SK-N-SH (cell line): ENCODE results near the gene METTL23. TPM values are rescaled to one million over a fixed set of nuclear protein-coding genes. Genes with fewer than 3 reads are reported as not detected.
"Not testable (repeated sequence)": the region's sequence is repeated elsewhere in the genome, so short reads cannot be mapped to it uniquely, and the experiment has no call there.

Experiments used
- CTCF ChIA-PET: fragments of 300-600, 350-600 bp; formaldehyde crosslinking; extraction: SDS; loops from one replicate; lab custom pipeline; 2021; lab: Yijun Ruan, JAX
- POLR2A ChIA-PET: fragments of 350-600 bp; sonication (Branson Sonifier 250); formaldehyde crosslinking; extraction: SDS; loops from one replicate; lab custom pipeline; 2020; ENCODE audit warnings: antibody characterized with exemption, inconsistent platforms; lab: Yijun Ruan, JAX
- DNase-seq: peaks from one replicate; pipeline ENCODE4 v3.0.0; 2012
- H2AFZ ChIP-seq: fragments of 200-600 bp; sonication (generic); 2 replicates; pipeline ENCODE4 v1.8.1; 2016; ENCODE audit warnings: antibody characterized with exemption, mild to moderate bottlenecking, low read depth
- H3F3A ChIP-seq: fragments of 200-600 bp; sonication (generic); replicated peaks from 2 replicates; pipeline ENCODE3; 2016; ENCODE audit warnings: antibody characterized with exemption, mild to moderate bottlenecking; ENCODE audit not compliant: insufficient read depth
- H3K27ac ChIP-seq, 2 experiments: fragments of 200-500 bp in 1 of 2; fragments of 200-600 bp in 1 of 2; sonication (Bioruptor generic) in 1 of 2; sonication (generic), shearing (Covaris generic) in 1 of 2; 2 replicates each; pipeline versions ENCODE4 v1.5.1 to v1.6.1; 2014 to 2016; ENCODE audit warnings: low read depth in 2 of 2, inconsistent platforms in 1 of 2, low read length in 1 of 2, mild to moderate bottlenecking in 1 of 2, mixed read lengths in 1 of 2
- H3K27me3 ChIP-seq: fragments of 200-600 bp; sonication (generic), shearing (Covaris generic); 2 replicates; pipeline ENCODE4 v1.6.1; 2016; ENCODE audit warnings: mixed run types; ENCODE audit not compliant: insufficient read depth
- H3K36me3 ChIP-seq, 2 experiments: fragments of 200-500 bp in 1 of 2; fragments of 200-600 bp in 1 of 2; sonication (Bioruptor generic) in 1 of 2; sonication (generic) in 1 of 2; replicated peaks in 1 of 2; 2 replicates each; pipeline versions ENCODE3 to v1.5.1; 2014 to 2016; ENCODE audit warnings: low read length in 1 of 2, mild to moderate bottlenecking in 1 of 2; ENCODE audit not compliant: insufficient read depth in 2 of 2, control insufficient read depth in 1 of 2
- H3K4me1 ChIP-seq, 2 experiments: fragments of 200-500 bp in 1 of 2; fragments of 200-600 bp in 1 of 2; sonication (Bioruptor generic) in 1 of 2; sonication (generic), shearing (Covaris generic) in 1 of 2; 2 replicates each; pipeline versions ENCODE4 v1.5.1 to v1.6.1; 2014 to 2016; ENCODE audit warnings: low read depth in 1 of 2, low read length in 1 of 2, mixed run types in 1 of 2; ENCODE audit not compliant: insufficient read depth in 2 of 2, control insufficient read depth in 1 of 2
- H3K4me2 ChIP-seq: fragments of 200-600 bp; sonication (generic), shearing (Covaris generic); 2 replicates; pipeline ENCODE4 v1.6.1; 2017; ENCODE audit warnings: mixed run types
- H3K4me3 ChIP-seq, 2 experiments: fragments of 200-500 bp in 1 of 2; fragments of 200-600 bp in 1 of 2; sonication (Bioruptor generic) in 1 of 2; sonication (generic), shearing (Covaris generic) in 1 of 2; 2 replicates each; pipeline versions ENCODE4 v1.5.1 to v1.8.1; 2014 to 2016; ENCODE audit warnings: low read depth in 2 of 2, inconsistent platforms in 1 of 2, low read length in 1 of 2, mild to moderate bottlenecking in 1 of 2, mixed read lengths in 1 of 2, moderate library complexity in 1 of 2
- H3K79me2 ChIP-seq: fragments of 200-600 bp; sonication (generic); 2 replicates; pipeline ENCODE4 v1.8.1; 2017; ENCODE audit warnings: mild to moderate bottlenecking; ENCODE audit not compliant: insufficient read depth
- H3K9ac ChIP-seq: fragments of 200-600 bp; sonication (generic); 2 replicates; pipeline ENCODE4 v1.6.1; 2017; ENCODE audit warnings: mixed run types
- H3K9me2 ChIP-seq: fragments of 200-600 bp; sonication (generic); 2 replicates; pipeline ENCODE4 v1.6.1; 2017; ENCODE audit warnings: mixed run types
- H3K9me3 ChIP-seq: fragments of 200-600 bp; sonication (generic); 2 replicates; pipeline ENCODE4 v1.6.1; 2017; ENCODE audit warnings: mixed run types, mild to moderate bottlenecking, moderate library complexity
- H4K20me1 ChIP-seq: fragments of 200-600 bp; sonication (generic); 2 replicates; pipeline ENCODE4 v1.6.1; 2017; ENCODE audit warnings: mild to moderate bottlenecking, mixed run types; ENCODE audit not compliant: insufficient read depth
- ELF1 ChIP-seq: IDR thresholded peaks from 2 replicates; pipeline ENCODE4 v1.4.0; 2012
- EP300 ChIP-seq, 2 experiments: IDR thresholded peaks; 2 replicates each; pipeline versions ENCODE4 v1.4.0 to v1.6.1; 2012; ENCODE audit warnings: borderline replicate concordance in 1 of 2, low read depth in 1 of 2, low read length in 1 of 2
- FOSL2 ChIP-seq: IDR thresholded peaks from 2 replicates; pipeline ENCODE4 v1.4.0; 2012; ENCODE audit warnings: low read depth, mild to moderate bottlenecking, moderate library complexity, borderline replicate concordance
- FOXM1 ChIP-seq: IDR thresholded peaks from 2 replicates; pipeline ENCODE4 v1.4.0; 2012; ENCODE audit warnings: low read depth, mild to moderate bottlenecking
- GATA2 ChIP-seq: sonication (generic); formaldehyde crosslinking; IDR thresholded peaks from 2 replicates; pipeline ENCODE4 v1.5.0; 2020; ENCODE audit warnings: mild to moderate bottlenecking, missing genetic modification reagents
- MXI1 ChIP-seq: IDR thresholded peaks from 2 replicates; pipeline ENCODE4 v1.6.1; 2012; ENCODE audit warnings: mild to moderate bottlenecking, low read depth, low read length, improper control_type of control experiment
- NFIC ChIP-seq: IDR thresholded peaks from 2 replicates; pipeline ENCODE4 v1.4.0; 2012; ENCODE audit warnings: borderline replicate concordance
- POLR2AphosphoS5 ChIP-seq: IDR thresholded peaks from 2 replicates; pipeline ENCODE4 v1.6.1; 2012; ENCODE audit warnings: low read depth, low read length
- RAD21 ChIP-seq: IDR thresholded peaks from 2 replicates; pipeline ENCODE4 v1.6.1; 2012; ENCODE audit warnings: mild to moderate bottlenecking, low read length
- SIN3A ChIP-seq: IDR thresholded peaks from 2 replicates; pipeline ENCODE4 v1.6.1; 2012; ENCODE audit warnings: low read depth, mild to moderate bottlenecking, low read length, moderate library complexity, borderline replicate concordance
- TCF12 ChIP-seq: IDR thresholded peaks from 2 replicates; pipeline ENCODE4 v1.4.0; 2012
- WGBS: methylation state at CpG from one replicate; pipeline ENCODE4 v1.1.6; 2017; ENCODE audit warnings: low lambda C conversion rate; 5-methylcytosine and 5-hydroxymethylcytosine counted together
- polyA plus RNA-seq, 3 experiments: library from polyadenylated mRNA; depleted of rRNA; stranded (reverse); fragments of >200 nt; gene quantifications; 2 replicates each; pipeline ENCODE4 v1.2.3, GENCODE V29; 2012
- TF ChIP-seq, protein P1 (sequence below): fragments of 200-600 bp; sonication (generic); IDR thresholded peaks from 2 replicates; pipeline ENCODE4 v1.6.1; 2017; ENCODE audit warnings: antibody characterized with exemption, mild to moderate bottlenecking, moderate library complexity
- TF ChIP-seq, protein P2 (sequence below): IDR thresholded peaks from 2 replicates; pipeline ENCODE4 v1.4.0; 2012; ENCODE audit warnings: low read depth, borderline replicate concordance
- TF ChIP-seq, protein P3 (sequence below): IDR thresholded peaks from 2 replicates; pipeline ENCODE4 v1.4.0; 2012; ENCODE audit warnings: low read depth
- TF ChIP-seq, protein P4 (sequence below): IDR thresholded peaks from 2 replicates; pipeline ENCODE4 v1.4.0; 2012; ENCODE audit warnings: low read depth, borderline replicate concordance

METTL23 gene
- polyA plus RNA-seq, 1 of the 3 experiments (the other 2 are of a cell fraction) = 75.9 TPM

DNA sequence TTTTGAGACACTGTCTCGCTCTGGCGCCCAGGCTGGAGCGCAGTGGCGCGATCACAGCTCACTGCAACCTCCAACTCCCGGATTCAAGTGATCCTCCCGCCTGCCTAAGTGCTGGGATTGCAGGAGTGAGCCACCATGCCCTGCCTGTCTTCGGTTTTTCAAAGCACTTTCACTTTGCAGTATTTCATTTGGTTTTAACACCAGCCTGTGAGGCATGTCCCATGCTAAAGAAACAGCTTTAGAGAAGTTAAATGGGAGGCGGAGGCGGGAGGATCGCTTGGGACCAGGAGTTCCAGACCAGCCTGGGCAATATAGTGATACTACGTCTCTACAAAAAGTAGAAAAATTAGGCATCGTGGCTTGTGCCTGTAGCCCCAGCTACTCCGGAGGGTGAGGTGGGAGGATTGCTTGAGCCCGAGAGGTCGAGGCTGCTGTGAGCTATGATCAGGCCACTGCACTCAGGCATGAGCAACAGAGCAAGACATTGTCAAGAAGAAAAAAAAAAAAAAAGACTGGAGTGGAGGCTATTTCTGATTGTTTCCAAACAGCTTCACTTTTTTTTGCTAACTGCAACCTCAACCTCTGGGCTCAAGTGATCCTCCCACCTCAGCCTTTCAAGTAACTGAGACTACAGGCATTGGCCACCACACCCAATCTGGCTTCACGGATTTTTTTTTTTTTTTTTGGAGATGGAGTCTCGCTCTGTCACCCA is 1.3 kb downstream of the METTL23 start:
- Histone ChIP-seq H3K27ac (peak overlapping the region in 1 of 2 experiments; percentile 96; a peak in 2 of 4 replicates), H3K27me3 (no peaks in the 10 kb centered on the region), H3K9me3 (no peaks in the 10 kb centered on the region), H3K4me3 (peak overlapping the region; percentile 70 to 99), H3K9ac (peak overlapping the region; percentile 99), H3F3A (peaks cover 42% of the 10 kb centered on the region), H3K4me2 (peak overlapping the region; percentile 86), H3K9me2 (no peaks in the 10 kb centered on the region), H3K79me2 (peaks cover 95% of the 10 kb centered on the region), H3K36me3 (peaks cover 18 to 50% of the 10 kb centered on the region in 2 experiments), H4K20me1 (peaks cover 32% of the 10 kb centered on the region), H3K4me1 (peaks cover 19 to 24% of the 10 kb centered on the region in 2 experiments), H2AFZ (no peak overlapping the region)
- POLR2A ChIA-PET = interaction anchor here (0.5 to 4.7 kb wide), 7 partner anchors 9 to 341 kb away, joined by 3 to 47 read pairs (median 4); partner anchors contain the start of genes MFSD11 and SRSF2
- no peak for DNase-seq
- CTCF ChIA-PET = interaction anchor here (0.7 to 5.9 kb wide), 20 partner anchors 9 to 487 kb away, joined by 3 to 75 read pairs (median 4); partner anchors contain the start of genes MFSD11, MGAT5B, MXRA7 and SRSF2
- no peak for TF ChIP-seq TCF12
- TF ChIP-seq, protein P1, sequence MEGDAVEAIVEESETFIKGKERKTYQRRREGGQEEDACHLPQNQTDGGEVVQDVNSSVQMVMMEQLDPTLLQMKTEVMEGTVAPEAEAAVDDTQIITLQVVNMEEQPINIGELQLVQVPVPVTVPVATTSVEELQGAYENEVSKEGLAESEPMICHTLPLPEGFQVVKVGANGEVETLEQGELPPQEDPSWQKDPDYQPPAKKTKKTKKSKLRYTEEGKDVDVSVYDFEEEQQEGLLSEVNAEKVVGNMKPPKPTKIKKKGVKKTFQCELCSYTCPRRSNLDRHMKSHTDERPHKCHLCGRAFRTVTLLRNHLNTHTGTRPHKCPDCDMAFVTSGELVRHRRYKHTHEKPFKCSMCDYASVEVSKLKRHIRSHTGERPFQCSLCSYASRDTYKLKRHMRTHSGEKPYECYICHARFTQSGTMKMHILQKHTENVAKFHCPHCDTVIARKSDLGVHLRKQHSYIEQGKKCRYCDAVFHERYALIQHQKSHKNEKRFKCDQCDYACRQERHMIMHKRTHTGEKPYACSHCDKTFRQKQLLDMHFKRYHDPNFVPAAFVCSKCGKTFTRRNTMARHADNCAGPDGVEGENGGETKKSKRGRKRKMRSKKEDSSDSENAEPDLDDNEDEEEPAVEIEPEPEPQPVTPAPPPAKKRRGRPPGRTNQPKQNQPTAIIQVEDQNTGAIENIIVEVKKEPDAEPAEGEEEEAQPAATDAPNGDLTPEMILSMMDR = no peak
- no peak for TF ChIP-seq FOXM1
- no peak for TF ChIP-seq ELF1
- TF ChIP-seq POLR2AphosphoS5 = no peak
- TF ChIP-seq, protein P2, sequence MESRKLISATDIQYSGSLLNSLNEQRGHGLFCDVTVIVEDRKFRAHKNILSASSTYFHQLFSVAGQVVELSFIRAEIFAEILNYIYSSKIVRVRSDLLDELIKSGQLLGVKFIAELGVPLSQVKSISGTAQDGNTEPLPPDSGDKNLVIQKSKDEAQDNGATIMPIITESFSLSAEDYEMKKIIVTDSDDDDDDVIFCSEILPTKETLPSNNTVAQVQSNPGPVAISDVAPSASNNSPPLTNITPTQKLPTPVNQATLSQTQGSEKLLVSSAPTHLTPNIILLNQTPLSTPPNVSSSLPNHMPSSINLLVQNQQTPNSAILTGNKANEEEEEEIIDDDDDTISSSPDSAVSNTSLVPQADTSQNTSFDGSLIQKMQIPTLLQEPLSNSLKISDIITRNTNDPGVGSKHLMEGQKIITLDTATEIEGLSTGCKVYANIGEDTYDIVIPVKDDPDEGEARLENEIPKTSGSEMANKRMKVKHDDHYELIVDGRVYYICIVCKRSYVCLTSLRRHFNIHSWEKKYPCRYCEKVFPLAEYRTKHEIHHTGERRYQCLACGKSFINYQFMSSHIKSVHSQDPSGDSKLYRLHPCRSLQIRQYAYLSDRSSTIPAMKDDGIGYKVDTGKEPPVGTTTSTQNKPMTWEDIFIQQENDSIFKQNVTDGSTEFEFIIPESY = no peak
- TF ChIP-seq GATA2 = no peak
- no peak for TF ChIP-seq RAD21
- no peak for TF ChIP-seq MXI1
- TF ChIP-seq NFIC = no peak
- no peak for TF ChIP-seq FOSL2
- no peak for TF ChIP-seq EP300 (IDR thresholded peaks at IDR 0.05; ENCODE audit: borderline replicate concordance in 1 of 2, low read depth in 1 of 2, low read length in 1 of 2)
- TF ChIP-seq SIN3A = no peak
- TF ChIP-seq, protein P3, sequence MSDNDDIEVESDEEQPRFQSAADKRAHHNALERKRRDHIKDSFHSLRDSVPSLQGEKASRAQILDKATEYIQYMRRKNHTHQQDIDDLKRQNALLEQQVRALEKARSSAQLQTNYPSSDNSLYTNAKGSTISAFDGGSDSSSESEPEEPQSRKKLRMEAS = no peak
- TF ChIP-seq, protein P4, sequence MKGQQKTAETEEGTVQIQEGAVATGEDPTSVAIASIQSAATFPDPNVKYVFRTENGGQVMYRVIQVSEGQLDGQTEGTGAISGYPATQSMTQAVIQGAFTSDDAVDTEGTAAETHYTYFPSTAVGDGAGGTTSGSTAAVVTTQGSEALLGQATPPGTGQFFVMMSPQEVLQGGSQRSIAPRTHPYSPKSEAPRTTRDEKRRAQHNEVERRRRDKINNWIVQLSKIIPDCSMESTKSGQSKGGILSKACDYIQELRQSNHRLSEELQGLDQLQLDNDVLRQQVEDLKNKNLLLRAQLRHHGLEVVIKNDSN = no peak
- WGBS = 78% methylated on average over 18 of the region's 18 CpGs

DNA sequence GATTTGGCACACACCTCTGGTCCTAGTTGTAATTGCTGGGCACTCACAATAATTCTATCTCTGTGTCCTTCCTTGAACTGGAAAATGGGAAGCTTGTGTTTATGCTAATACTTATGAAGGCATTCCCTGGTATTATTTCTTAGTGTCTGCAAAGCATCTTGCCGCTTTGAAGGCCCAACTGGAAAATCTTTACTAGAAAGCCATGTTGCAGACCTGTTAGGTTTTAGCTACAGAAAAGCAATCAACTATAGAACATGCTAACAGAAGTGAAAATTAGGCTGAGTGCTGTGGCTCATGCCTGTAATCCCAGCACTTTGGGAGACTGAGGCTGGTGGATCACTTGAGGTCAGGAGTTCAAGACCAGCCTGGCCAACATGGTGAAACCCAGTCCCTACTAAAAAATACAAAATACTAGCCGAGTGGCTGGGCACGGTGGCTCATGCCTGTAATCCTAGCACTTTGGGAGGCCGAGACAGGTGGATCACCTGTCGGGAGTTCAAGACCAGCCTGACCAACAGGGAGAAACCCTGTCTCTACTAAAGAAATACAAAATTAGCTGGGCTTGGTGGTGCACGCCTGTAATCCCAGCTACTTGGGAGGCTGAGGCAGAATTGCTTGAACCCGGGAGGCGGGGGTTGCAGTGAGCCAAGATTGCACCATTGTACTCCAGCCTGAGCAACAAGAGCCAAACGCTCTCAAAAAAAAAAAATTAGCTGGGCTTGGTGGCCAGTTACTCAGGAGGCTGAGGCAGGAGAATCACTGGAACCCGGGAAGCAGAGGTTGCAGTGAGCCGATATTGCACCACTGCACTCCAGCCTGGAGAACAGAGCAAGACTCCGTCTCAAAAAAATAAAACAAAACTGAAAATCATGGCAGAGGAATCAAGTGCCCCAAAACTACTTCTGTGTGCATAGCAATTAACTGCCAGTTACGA is 5.4 kb downstream of the METTL23 start:
- H3K9ac ChIP-seq = not testable (repeated sequence)
- POLR2A ChIA-PET = interaction anchor here (0.9 to 1.2 kb wide), 2 partner anchors 7 to 19 kb away, joined by 3 read pairs; no protein-coding TSS in a partner anchor
- H4K20me1 ChIP-seq = peaks cover 53% of the 10 kb centered on the region

More for the DNA sequence above, 5.4 kb downstream of the METTL23 start:
- not testable (repeated sequence) for H3K27me3 ChIP-seq, H3K4me3 ChIP-seq, H2AFZ ChIP-seq, H3K9me2 ChIP-seq, H3K9me3 ChIP-seq, DNase-seq
- WGBS = 93% methylated on average over 13 of the region's 13 CpGs
- Histone ChIP-seq H3K4me1 (peaks cover 33 to 35% of the 10 kb centered on the region in 2 experiments), H3K4me2 (peak overlapping the region; percentile 86; the same call in 1 of the 2 replicates), H3K79me2 (peaks cover 100% of the 10 kb centered on the region), H3K27ac (peak overlapping the region; percentile 98 to 99; a peak in 2 of 4 replicates), H3F3A (peaks cover 57% of the 10 kb centered on the region), H3K36me3 (peaks cover 45 to 62% of the 10 kb centered on the region in 2 experiments)
- CTCF ChIA-PET = interaction anchor here (1.2 to 3.1 kb wide), 7 partner anchors 10 to 335 kb away, joined by 3 to 17 read pairs (median 4); no protein-coding TSS in a partner anchor
